Stimulated activated CD8-positive, alpha-beta memory T cell treated with anti-CD3 and anti-CD28 coated beads, Interleukin-15, amount 100 ng/mL, for 1 hour (primary cell): Measurements from ENCODE around the gene IKZF1.

Experiments used
- DNase-seq: peaks from one replicate; pipeline ENCODE4 v3.0.0-alpha.2; 2020; ENCODE audit warnings: low read depth

IKZF1 gene

GRCh38 chr7:50304129-50304910 is at the start of gene IKZF1:
Gene IKZF1, plus strand, starts transcription at chr7:50304716. Its CDS starts 14,346 bp downstream, at chr7:50319062.
- no peak for DNase-seq

- no peak for DNase-seq
These were observed 42.9 kb upstream of the IKZF1 start for GRCh38 chr7:50261593-50261992.

- DNase-seq, result no peak
These were observed 42.1 kb upstream of the IKZF1 start for GRCh38 chr7:50262446-50262845.

GRCh38 chr7:50262916-50263690 is 41.4 kb upstream of the IKZF1 start:
- no peak for DNase-seq

GRCh38 chr7:50264908-50265307 is 39.6 kb upstream of the IKZF1 start:
- DNase-seq, result no peak

- no peak for DNase-seq
These were observed 38.4 kb upstream of the IKZF1 start for GRCh38 chr7:50265968-50266634.

GRCh38 chr7:50266635-50267386 is 37.7 kb upstream of the IKZF1 start:
- DNase-seq, result peak; percentile 46

GRCh38 chr7:50267525-50268041 is 36.9 kb upstream of the IKZF1 start:
- DNase-seq, result no peak

- no peak for DNase-seq
These were observed 36.3 kb upstream of the IKZF1 start for GRCh38 chr7:50268223-50268622.

GRCh38 chr7:50268990-50269389 is 35.5 kb upstream of the IKZF1 start:
- no peak for DNase-seq

- no peak for DNase-seq
These were observed 33.9 kb upstream of the IKZF1 start for GRCh38 chr7:50270531-50271018.

- DNase-seq, result no peak
These were observed 31.7 kb upstream of the IKZF1 start for GRCh38 chr7:50272808-50273207.

- no peak for DNase-seq
These were observed 31.2 kb upstream of the IKZF1 start for GRCh38 chr7:50273301-50273700.

- DNase-seq, result no peak
These were observed 30.6 kb upstream of the IKZF1 start for GRCh38 chr7:50273870-50274269.

- no peak for DNase-seq
These were observed 30.2 kb upstream of the IKZF1 start for GRCh38 chr7:50274361-50274760.

- DNase-seq, result no peak
These were observed 29.1 kb upstream of the IKZF1 start for GRCh38 chr7:50275430-50275829.

- DNase-seq, result no peak
These were observed 28.0 kb upstream of the IKZF1 start for GRCh38 chr7:50276483-50276882.

GRCh38 chr7:50278120-50278519 is 26.4 kb upstream of the IKZF1 start:
- no peak for DNase-seq

- DNase-seq, result no peak
These were observed 22.7 kb upstream of the IKZF1 start for GRCh38 chr7:50281680-50282445.

GRCh38 chr7:50282813-50283605 is 21.5 kb upstream of the IKZF1 start:
- no peak for DNase-seq
